GM12801 (cell line): ENCODE results near the gene COL26A1.

Source experiments
- CTCF ChIP-seq: IDR thresholded peaks from one replicate; pipeline ENCODE4 v1.5.1; 2011; ENCODE audit warnings: control low read depth; ENCODE audit not compliant: insufficient read length; ENCODE audit errors: extremely low read depth

The COL26A1 gene

DNA sequence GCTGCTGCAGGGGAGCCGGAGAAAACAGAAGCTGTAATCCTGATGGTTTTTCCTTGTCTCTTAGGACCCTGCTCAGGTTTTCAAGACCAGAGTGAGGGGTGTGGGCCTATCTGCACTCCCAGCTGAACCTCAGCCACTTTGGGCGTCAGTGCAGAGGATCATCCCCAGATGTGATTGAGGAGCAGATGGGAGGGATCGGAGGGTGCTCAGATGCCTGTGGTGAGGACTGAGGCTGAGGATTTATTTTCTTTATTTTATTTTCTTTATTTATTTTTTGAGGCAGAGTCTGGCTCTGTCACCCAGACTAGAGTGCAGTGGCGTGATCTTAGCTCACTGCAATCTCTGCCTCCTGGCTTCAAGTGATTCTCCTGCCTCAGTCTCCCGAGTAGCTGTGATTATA lies 13.9 kb downstream of the COL26A1 start:
- TF ChIP-seq CTCF, result no peak

- TF ChIP-seq CTCF, result no peak
Measured at GRCh38 chr7:101377189-101377736, 14.6 kb downstream of the COL26A1 start.

GRCh38 chr7:101378751-101379174 lies 16.1 kb downstream of the COL26A1 start:
- no peak for TF ChIP-seq CTCF

- TF ChIP-seq CTCF, result no peak
Measured at GRCh38 chr7:101379302-101379701, 16.6 kb downstream of the COL26A1 start.

DNA sequence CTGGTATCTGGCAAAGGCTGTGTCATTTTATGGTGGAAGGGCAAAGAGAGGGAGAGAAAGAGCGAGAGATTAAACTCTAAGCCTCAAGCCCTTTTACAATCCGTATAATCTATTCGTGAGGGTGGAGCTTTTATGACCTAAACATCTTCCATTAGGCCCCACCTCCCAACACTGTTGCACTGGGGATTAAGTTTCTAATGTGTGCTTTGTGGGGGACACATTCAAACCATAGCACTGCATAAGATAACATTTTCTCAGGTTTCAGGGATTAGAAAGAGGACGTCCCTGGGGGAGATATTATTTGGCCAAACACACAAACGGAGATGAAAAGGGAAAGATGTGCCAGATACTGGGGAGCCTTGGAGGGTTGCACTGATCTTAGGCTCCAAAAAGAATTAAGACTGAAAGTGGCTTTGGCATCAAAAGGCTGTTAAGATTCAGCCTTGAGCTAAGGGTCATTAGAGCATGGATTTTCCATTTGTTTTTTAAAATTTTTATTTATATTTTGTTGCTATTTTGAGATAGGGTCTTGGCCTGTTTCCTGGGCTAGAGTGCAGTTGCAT lies 19.0 kb downstream of the COL26A1 start:
- TF ChIP-seq CTCF, result no peak

DNA sequence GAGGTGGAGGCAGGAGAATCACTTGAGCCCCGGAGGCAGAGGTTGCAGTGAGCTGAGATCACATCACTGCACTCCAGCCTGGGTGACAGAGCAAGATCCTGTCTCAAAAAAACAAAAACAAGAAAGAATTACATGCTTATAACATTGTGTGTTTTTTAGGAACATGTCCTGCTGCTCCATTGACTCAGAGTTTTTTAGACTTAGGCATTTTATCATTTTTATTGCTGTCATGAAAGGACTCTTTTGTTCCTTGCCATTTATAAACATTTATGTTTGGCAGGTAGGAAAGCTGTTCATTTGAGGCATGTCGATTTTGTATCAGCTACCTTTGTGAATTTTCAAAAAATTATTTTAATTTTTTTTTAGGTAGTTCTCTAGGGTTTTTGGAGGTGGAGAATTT lies 20.3 kb downstream of the COL26A1 start:
- no peak for TF ChIP-seq CTCF

- no peak for TF ChIP-seq CTCF
Measured at GRCh38 chr7:101386177-101386557, 23.5 kb downstream of the COL26A1 start.
